NCI-H510A treated with DMSO at 0.1 percent for 48 hours (cell line): ENCODE data around the gene SEPTIN6.

Source experiments
- DNase-seq: peaks from one replicate; lab custom pipeline; 2025; lab: John Stamatoyannopoulos, UW

SEPTIN6 gene

DNA sequence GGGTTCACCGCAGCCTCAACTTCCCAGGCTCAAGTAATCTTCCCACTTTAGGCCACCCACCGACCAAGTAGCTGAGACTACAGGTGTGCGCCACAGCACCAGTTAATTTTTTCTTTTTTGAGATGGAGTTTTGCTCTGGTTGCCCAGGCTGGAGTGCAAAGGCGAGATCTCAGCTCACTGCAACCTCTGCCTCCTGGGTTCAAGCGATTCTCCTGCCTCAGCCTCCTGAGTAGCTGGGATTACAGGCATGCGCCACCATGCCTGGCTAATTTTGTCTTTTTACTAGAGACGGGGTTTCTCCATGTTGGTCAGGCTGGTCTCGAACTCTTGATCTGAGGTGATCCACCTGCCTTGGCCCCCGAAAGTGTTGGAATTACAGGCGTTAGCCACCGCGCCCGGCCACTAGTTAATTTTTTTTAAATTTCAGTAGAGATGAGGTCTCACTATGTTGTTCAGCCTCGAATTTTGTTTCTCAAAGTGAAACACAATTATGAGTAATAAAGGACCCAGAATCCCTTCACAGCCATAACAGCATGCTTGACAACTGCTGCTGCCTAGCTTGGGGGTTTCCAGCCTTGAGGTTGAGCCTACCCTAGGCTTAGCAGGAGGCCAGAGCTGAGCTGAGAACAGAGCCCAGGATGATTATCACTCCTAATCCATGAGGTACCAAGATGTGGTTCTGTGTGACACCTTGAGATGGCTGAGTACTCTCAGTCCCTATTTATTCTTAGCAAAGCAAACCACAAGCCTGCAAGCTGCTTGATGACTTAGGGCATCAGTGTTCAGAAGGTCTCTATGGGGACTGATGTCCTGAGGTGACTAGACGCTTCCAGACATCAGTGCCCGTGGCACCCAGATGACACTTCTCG is 45.2 kb downstream of the SEPTIN6 start:
- no peak for DNase-seq

GRCh38 chrX:119647089-119647488 is 45.9 kb downstream of the SEPTIN6 start:
- DNase-seq = no peak

- DNase-seq = no peak
These were observed 46.5 kb downstream of the SEPTIN6 start for GRCh38 chrX:119646515-119646914.

GRCh38 chrX:119643696-119644095 is 49.3 kb downstream of the SEPTIN6 start:
- DNase-seq = no peak
